ENCODE results near the gene CNTN1. TPM values are rescaled to one million over a fixed set of nuclear protein-coding genes. Genes with fewer than 3 reads are reported as not detected.
"Not testable (repeated sequence)": the region's sequence is repeated elsewhere in the genome, so short reads cannot be mapped to it uniquely, and the experiment has no call there.

CNTN1 gene
- total and polyA plus RNA-seq, 9 of the 15 experiments (the other 6 are each of a cell fraction or from before 2014, with no cell fraction given), result 0.16 TPM; not detected in 8

DNA sequence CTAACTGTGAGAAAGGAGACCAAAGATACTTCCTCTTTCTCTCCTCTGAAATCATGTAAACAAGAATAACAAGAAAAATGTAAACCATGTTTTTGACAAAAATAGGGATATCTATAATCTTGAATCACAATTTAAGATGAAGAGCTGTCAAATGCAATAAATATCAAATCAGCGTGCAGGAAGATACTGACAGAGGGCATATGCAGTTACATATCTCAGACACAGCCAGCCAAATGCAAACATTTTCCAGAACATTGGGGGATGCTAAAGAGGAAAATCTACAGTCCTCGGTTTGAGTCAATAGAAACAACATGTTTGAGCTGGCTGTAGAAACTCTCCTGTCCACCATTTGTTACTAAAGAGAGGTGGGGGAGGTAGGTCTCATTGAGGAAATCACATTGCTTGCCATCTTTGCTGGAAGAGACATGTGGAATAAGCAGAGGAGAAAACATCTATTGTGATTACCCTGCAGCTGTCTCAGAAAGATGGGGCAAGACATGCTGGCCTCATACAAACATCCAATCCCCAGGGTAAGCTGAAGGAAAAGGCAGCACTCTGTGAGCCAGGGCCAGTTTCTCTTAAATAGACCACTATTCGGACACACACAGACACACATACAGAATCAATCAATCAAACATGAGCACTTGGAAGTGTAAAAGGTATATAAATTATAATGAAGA, 43.5 kb downstream of the CNTN1 start (continued):
- TF ChIP-seq RBFOX2 (IDR thresholded peaks at IDR 0.05; ENCODE audit: low read depth, low read length) (no peak), ZSCAN29 (IDR thresholded peaks at IDR 0.05) (no peak), ZFP91 (CRISPR knock-in tag; IDR thresholded peaks at IDR 0.05) (no peak), HMBOX1 (IDR thresholded peaks at IDR 0.05) (no peak), SNIP1 (IDR thresholded peaks at IDR 0.05; ENCODE audit: low read depth) (no peak), ASH1L (IDR thresholded peaks at IDR 0.05; ENCODE audit: borderline replicate concordance, low read depth, partially characterized antibody) (no peak), E2F1 (CRISPR knock-in tag; IDR thresholded peaks at IDR 0.05) (no peak), RCOR1 (IDR thresholded peaks at IDR 0.05; ENCODE audit: borderline replicate concordance in 1 of 2, low read depth in 2 of 2, low read length in 2 of 2) (no peak), BDP1 (IDR thresholded peaks at IDR 0.05; ENCODE audit: insufficient read depth, insufficient read length) (no peak), KLF1 (tag; IDR thresholded peaks at IDR 0.05) (no peak)
- TF ChIP-seq, protein P1, sequence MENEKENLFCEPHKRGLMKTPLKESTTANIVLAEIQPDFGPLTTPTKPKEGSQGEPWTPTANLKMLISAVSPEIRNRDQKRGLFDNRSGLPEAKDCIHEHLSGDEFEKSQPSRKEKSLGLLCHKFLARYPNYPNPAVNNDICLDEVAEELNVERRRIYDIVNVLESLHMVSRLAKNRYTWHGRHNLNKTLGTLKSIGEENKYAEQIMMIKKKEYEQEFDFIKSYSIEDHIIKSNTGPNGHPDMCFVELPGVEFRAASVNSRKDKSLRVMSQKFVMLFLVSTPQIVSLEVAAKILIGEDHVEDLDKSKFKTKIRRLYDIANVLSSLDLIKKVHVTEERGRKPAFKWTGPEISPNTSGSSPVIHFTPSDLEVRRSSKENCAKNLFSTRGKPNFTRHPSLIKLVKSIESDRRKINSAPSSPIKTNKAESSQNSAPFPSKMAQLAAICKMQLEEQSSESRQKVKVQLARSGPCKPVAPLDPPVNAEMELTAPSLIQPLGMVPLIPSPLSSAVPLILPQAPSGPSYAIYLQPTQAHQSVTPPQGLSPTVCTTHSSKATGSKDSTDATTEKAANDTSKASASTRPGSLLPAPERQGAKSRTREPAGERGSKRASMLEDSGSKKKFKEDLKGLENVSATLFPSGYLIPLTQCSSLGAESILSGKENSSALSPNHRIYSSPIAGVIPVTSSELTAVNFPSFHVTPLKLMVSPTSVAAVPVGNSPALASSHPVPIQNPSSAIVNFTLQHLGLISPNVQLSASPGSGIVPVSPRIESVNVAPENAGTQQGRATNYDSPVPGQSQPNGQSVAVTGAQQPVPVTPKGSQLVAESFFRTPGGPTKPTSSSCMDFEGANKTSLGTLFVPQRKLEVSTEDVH (IDR thresholded peaks at IDR 0.05; ENCODE audit: low read depth, partially characterized antibody), result no peak

DNA sequence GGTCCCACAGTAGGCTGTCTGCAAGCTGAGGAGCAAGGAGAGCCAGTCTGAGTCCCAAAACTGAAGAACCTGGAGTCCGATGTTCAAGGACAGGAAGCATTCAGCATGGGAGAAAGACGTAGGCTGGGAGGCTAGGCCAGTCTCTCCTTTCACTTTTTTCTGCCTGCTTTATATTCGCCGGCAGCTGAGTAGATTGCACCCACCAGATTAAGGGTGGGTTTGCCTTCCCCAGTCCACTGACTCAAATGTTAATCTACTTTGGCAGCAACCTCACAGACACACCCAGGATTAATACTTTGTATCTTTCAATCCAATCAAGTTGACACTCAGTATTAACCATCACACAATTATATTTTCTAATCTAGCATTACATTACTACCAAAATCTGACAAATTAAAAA, 45.2 kb downstream of the CNTN1 start:
- WGBS (ENCODE audit: insufficient coverage, low coverage, missing lambda C conversion rate), result 2% methylated on average over 4 of the region's 4 CpGs
- in situ Hi-C loops (cut with MboI); FAIRE-seq: not testable (repeated sequence)

More for the DNA sequence above, 45.2 kb downstream of the CNTN1 start:
- POLR2A ChIA-PET; H3K27ac ChIP-seq (ENCODE audit: extremely low read depth, low read depth, low read length); H3K9ac ChIP-seq (ENCODE audit: insufficient read depth in 1 of 2, low read depth in 2 of 2, low read length in 2 of 2); BruUV-seq (replicated peaks); H3K4me1 ChIP-seq (replicated peaks in 1 of 2; ENCODE audit: control insufficient read depth in 2 of 2, insufficient read depth in 2 of 2, low read length in 2 of 2); DNase-seq (ENCODE audit: extremely low read depth in 1 of 4, low spot score in 3 of 4); H3K9me3 ChIP-seq (replicated peaks; ENCODE audit: control insufficient read depth, insufficient read depth, low read depth, low read length); H3K36me3 ChIP-seq (ENCODE audit: control insufficient read depth, insufficient read depth, low read length); H2AFZ ChIP-seq (ENCODE audit: low read depth, low read length); H3K27me3 ChIP-seq (ENCODE audit: control insufficient read depth in 2 of 2, insufficient read depth in 2 of 2, low read length in 2 of 2); H3K4me3 ChIP-seq; intact Hi-C loops (cut with micrococcal nuclease); H3K9me1 ChIP-seq (ENCODE audit: control insufficient read depth, insufficient read depth, low read length); ATAC-seq; H4K20me1 ChIP-seq (replicated peaks; ENCODE audit: control insufficient read depth, insufficient read depth, low read length); H3K4me2 ChIP-seq (ENCODE audit: insufficient read depth, low read length); H3K79me2 ChIP-seq (ENCODE audit: control insufficient read depth, insufficient read depth, low read length); CTCF ChIA-PET (ENCODE audit: low intra/inter-chr PET ratio): not testable (repeated sequence)
